Amniotic stem cell (primary cell): ENCODE results near the gene SENP2.
A peak's percentile ranks its signal among the peaks of the same experiment; 100 is the strongest.
"Not testable (repeated sequence)": the region's sequence is repeated elsewhere in the genome, so short reads cannot be mapped to it uniquely, and the experiment has no call there.

ENCODE experiments used
- DNase-seq: peaks from one replicate; lab custom pipeline; 2025; lab: John Stamatoyannopoulos, UW

Gene SENP2

DNA sequence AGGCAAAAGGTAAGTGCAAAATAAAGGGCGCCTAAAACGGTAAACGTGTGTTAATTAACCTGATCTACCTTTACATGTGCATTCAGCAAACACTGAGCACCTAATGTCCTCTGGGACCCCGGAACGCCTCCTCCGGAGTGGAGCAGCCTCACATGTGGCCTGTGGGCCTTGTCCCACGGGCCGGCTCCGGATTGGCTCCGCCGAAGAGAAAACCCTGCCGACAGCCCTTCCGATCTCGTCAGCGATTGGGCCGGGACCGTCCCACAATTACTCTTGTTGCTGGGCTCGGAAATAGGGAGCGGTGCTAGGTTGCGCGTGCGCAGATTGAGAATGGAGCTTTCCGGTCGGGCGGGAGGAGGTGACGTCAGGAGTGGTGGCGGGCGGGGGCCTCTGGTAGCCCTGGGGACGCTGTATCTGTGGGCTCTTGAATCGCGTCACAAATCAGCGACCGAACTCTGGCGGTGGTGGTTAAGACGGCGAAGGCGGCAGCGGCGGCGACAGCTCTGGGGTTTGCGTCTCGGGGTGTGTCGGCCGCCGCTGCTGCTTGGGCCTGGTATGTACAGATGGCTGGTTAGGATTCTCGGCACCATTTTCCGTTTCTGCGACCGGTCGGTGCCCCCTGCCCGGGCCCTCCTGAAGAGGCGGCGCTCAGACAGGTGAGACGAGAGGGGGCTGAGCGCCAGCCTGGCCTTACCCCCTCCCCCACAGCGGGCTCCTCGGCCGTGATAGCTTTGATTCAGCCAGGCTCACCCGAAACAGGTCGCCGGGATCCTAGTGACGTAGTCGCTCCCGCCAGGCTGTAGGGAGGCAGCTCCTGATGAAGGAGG is at the start of gene SENP2:
SENP2 (plus strand) TSS at position 437 of the 827 bp plus-strand sequence; CDS start at position 556, 119 bp downstream.
- DNase-seq: peak; percentile 99

DNA sequence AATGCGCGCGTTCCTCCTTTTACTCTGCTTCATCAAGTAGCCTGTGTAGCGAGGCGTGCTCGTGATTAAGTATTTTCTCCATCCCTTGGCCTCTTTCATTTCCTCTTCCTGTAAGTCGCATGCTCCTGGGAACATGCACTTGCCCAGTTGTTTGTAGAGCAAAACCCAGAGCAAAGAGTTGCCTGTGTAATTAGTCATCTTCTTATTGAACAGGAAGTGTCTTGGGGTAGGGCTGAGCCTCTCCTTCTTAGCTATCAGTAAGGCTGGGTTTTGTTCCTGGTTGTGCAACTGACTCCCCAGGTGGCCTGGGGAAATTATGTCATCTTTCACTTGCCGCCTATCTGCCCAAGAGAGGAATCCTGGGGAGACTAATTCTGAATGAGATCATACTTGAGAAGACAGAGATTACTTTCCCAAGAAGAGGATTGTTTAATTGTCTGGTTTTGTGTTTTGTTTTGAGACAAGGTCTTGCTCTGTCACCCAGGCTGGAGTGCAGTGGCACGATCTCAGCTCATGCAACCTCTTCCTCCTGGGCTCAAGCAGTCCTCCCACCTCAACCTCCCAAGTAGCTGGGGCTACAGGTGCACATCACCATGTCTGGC is 48.6 kb upstream of the SENP2 start:
- DNase-seq: no peak

DNA sequence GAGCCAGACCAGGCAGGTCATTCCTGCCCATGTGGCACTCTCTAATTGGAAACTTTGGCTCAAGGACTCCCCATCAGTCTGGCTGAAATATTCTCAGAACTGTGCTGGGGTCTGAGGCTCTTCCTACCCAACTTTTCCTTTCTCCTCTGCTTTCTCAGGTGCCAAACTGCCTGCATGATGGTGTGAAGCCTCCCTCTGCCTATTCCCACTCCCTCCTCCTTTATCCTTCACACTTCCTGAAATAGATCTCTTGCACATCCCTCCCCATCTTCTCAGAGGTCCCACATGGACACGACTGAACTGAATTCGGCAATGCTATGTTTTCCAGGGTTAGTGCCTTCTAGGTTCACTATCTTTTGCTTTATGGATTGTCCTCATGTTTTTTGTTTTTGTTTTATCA is 46.2 kb upstream of the SENP2 start:
- no peak for DNase-seq

DNA sequence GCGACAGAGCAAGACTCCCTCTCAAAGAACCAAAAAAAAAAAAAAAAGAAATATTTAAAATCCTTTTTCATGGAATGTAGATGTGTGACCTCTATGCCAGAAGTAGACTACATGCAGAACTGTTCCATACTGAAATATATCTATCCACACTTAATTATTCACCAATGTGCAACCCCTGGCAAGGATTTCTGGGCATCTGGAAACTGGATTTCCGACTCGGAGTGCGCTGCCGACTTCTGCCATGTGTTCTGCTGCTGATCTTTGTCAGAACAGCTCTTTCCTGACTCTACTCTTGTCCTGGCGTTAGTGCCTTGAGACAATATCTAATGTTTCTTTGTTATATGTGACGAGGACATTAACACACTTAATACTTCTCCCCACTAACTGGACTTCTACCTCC is 45.4 kb upstream of the SENP2 start:
- DNase-seq: no peak

DNA sequence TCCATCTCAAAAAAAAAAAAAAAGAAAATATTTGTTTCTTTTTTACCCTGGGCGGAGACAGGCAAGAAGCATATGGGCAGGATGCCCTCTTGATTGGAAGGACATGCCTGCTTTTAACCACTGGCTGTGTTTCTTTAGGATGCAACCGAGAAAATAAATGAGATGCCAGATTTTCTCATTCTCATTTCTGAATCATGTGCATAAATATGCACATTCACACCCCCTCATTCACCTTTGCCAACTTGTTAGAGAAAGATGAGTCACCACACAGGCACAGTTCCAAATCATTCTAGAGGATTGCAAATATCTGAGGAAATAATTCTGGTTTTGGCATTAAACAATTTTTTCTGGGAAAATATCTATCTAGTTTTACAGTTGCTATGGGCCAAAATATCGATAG is 37.0 kb upstream of the SENP2 start:
- peak; percentile 77 for DNase-seq

DNA sequence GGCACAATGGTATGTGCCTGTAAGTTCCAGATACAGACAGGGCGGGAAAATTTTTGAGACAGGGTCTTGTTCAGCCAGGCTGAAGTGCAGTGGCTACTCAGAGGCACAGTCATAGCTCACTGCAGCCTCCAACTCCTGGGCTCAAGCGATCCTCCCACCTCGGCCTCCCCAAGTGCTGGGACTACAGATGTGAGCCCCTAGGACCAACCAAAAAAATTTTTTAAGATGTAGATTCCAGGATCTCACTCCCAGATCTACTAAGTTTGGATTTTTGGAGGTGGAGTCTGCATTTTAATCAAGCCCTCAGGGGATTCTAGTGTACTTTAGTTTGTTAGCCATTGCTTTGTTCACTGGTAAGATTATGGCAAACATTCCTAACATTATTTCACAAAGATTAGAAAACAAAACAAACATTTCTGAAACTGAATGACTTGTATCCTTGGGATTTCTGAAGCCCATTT is 36.4 kb upstream of the SENP2 start:
- no peak for DNase-seq

DNA sequence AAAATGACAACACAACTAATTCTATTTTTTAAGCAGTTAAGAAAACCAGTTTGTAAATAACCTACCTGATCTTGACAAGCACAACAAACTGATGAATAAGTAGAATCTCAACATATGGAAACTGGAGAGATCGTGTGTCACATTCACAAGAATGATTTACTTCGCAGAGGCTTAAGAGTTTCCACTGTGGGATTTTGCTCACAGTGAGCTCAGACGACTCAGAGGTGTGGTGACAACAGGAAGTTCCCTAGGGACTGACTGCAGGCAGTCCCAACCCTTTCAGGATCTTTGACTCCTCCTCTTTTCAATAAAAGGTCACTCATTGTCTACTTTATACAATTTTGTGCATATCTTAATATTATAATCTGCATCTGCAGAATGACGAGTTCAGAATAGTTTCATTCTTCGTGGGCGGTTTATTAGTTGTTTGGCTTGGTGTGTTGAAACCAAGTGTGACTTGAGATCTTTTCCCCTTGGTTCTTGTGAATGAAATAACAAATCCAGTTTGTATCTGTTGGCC is 33.7 kb upstream of the SENP2 start, which contains the start of gene LIPH:
LIPH (minus strand) TSS at position 231 of the 520 bp plus-strand sequence; CDS start at position 114, 117 bp downstream.
- no peak for DNase-seq

DNA sequence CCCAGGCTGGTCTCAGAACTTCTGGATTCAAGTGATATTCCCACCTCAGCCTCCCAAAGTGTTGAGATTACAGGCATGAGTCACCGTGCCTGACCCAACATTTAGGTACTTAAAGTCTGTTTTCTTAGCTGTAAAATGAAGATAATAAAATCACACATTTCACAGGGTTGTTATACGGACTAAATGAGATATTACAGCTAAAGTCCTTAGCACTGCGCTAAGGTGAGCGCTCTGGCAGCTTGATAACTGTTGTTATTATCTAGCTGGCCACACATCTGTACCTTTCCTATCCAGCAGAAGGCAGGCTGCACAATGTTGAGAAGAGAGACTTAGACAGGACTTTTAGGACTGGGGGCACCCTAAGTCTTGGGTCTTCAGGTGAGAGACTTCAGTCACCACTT is 31.0 kb upstream of the SENP2 start:
- DNase-seq: no peak

DNA sequence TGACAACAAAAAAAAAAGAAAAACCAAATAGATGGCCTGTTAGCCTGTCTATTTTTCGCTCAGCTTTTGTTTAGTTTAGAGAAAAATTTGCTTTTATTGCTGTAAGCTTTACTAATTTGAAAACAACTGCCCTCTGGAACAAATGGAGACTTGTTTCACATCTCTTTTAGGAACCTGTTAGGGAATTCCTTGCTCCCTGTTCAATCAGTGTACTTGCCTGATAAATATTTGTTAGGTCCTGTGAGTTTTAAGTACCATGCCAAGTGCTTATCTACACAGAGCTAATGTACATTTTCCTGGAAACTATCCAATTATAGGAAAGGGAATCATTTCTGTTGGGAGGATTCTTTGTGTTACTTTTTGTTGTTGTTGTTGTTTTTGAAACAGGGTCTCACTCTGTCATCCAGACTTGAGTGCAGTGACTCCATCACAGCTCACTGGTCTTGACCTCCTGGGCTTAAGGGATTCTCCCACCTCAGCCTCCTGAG is 30.2 kb upstream of the SENP2 start:
- no peak for DNase-seq

DNA sequence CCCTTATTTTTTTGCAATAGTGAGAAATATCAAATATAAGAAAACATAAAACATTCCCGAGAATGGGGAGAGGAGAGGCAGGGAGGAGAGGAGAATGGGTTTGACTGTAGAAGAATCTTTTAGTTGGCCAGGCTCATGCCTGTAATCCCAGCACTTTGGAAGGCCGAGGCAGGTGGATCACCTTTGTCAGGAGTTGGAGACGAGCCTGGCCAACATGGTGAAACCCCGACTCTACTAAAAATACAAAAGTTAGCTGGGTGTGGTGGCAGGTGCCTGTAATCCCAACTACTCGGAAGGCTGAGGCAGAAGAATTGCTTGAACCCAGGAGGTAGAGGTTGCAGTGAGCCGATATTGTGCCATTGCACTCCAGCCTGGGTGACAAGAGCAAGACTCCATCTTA is 29.5 kb upstream of the SENP2 start:
- DNase-seq: not testable (repeated sequence)

DNA sequence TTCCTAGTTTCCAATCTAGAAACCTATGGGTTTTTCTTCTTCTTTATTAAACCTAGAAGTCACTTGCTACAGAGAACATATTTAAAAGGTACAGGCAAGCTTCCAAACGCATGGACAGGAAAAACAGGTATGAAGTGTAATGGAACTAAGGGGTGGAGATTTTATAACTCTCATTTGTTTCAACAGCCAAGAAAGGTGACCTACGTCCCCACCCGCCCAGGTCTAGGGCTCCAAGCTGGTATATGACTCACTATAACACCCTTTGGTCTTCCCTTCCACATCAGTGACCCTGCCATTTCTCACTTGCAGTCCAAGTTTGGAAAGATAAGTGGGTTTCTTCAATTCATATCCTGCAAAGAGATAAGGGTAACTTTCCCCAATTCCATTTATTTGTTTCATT is 27.7 kb upstream of the SENP2 start:
- DNase-seq: no peak

DNA sequence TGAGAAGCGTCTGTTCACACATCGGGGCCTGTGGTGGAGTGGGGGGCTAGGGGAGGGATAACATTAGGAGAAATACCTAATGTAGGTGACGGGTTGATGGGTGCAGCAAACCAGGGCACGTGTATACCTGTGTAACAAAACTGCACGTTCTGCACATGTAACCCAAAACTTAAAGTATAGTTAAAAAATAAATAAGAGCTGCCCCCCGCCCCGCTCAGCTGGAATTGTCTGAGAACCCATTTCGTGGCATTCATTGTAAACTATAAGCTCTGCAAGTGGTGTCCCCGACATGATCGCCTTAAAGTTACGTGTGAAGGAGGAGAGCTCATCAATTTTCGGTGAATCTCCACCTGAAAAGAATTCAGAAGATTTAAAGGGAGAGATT is 26.4 kb upstream of the SENP2 start:
- no peak for DNase-seq

DNA sequence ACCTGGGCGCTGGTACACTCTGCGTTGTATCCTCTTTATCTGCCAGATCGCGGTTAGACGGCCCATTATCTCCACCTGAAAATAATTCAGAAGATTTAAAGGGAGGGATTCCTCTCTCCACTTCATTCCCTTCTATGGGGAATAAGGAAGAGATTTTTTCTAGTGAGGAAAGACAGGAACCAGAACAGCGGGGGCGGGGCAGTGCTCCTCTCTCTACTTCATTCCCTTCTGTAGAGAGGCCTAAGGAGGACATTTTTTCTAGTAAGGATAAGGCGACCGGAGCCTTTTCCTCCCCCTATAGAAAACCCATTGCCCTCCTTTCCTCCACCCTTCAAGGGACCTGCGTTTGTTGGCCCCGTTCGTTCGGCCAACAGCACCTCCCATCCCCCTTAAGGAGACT is 25.4 kb upstream of the SENP2 start:
- DNase-seq: no peak

DNA sequence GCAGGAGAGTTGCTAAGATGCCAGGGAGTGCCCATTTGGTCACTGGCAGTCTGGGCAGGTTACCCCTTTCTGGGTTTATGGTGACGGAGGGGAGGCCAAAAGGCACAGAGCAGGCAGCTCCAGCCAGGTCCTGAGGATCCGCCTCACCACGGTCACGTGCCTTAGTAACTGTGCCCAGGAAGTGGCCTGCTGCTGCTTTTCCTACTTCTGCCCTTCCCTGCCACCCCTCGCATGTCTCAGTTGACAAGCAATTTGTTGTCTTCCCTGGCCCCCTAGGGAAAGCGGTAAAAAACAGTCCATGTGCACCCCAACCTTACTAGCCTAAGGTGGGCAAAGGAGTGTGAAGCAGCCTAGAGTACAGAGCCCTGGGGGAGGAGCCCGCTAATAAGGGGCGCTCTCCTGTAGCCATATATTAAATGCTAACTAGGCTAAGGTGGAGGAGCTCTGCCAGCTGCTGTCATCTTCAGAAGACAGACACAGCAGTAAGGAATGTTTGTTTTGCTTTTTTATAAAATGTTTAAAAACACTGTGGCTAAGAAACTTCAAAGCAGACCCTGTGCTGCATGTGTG is 24.6 kb upstream of the SENP2 start:
- DNase-seq: no peak

DNA sequence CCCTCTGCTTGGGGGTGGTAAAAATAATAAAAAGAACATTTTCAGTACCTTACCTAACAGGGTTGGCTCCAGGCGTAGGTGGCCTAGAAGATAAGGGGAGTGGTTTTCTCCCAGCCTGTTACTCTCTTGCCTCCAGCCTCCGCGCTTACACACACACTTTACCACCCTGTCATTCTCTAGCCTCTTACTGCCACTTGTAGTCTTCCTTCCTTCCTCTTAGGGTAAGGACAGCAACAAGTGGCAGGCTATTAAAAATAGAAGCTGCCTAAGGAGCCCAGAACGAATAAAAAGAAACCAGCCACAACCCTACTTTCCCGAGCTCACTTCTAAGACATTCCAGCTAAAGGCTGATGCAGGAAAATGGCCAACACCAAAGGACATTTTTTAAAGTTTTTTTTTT is 24.1 kb upstream of the SENP2 start:
- DNase-seq: no peak

DNA sequence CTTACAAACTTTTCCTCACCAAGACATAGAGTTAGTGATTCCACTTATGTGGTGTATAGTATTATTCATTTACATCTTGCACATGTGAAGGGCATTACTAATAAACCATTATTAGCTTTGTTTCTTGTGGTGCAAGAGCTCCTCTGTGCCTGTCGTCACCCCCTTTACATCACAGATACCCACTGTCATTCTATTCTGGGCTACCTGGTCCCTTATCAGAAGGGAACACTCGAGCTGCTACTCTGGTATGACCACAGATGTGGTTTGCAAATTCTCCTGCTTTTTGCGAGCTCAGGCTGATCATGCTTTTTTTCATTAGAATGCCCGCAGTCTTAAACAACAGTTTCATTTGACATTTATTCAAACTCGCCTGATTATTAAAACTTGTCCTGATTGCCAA is 13.9 kb upstream of the SENP2 start:
- DNase-seq: no peak

DNA sequence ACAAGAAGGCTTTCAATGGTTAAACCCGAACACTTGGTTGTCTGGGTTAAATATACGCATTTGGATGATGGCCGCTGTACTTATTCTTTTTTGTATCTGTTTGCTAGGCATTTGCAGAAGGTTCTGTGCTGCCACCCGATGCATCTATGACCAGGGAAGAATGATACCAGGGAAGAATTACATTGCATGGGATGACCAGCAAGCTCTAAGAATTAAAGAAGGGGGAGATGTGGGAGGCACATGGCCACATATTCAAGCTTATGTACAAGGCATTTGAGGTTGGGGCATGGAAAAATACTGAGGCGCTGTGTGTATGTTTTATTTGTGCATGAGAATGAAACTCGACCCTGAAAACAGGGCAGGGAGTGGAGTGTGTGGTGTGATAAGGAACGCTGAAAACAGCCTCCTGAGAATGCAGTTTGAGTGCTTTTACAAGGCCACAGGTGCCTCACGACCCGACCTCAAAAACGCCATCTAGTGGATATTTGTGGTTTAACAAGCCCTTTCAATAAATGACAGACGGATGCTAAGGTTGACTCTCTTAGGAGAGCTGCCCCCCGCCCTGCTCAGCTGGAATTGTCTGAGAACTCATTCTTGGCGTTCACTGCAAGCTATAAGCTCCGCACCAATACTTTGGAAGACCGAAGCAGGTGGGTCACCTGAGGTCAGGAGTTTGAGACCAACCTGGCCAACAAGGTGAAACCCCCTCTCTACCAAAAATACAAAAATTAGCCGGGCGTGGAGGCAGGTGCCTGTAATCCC is 10.8 kb upstream of the SENP2 start:
- DNase-seq: not testable (repeated sequence)

DNA sequence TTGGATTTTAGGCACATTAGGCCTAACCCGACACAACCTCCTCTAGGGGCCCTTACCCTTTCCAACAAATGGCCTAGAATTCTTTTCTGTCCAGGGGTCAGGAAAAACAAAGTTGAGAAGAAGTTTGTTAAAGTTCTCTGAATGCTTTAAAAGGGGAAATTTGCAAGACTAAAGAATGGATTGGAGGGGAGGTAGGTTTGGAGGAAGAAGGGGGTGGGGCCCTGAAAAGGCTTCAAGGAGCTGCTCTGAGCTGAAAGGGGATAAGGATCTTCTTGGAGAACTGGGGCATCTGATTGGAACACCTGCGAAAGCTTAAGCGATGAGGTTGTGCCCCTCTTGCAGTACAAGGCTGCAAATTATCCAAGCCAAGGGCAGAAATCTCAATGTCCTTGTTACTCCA is 3.9 kb upstream of the SENP2 start:
- DNase-seq: no peak

DNA sequence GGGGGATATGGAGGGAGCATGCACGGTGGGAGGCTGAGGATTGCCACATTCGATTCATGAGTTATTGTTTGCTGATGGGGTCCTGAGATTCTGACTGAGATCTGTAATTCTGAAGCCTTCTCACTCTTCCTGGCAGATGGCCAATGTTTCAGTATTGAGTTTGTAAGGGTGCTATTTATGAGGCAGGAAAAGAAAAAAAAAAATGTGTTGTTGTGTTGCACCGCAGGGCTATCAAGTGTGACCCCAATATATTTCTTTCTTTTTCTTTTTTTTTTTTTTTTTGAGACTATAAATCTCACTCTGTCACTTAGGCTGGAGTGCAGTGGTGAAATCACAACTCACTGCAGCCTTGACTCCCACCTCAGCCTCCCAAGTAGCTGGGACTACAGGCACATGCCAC is 3.2 kb upstream of the SENP2 start:
- DNase-seq: no peak

DNA sequence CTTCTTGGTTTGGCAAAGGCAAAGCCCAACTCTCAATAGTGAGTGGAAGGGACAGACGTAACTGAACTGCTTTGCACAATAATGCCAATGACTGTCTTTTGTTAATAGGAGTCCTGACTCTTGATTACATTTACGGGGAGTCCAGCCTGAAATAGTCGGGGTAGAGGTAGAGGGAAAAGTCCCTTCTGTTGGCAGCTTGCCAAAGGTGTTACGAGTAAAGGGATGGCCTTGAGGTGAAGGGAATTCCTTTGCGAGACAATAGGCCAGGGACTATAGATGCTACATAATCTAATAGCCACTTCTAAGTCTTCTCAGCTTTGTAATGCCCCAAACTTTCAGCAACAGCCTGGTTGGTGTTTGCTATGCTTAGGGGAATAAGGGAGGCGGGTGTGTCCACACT is 2.2 kb upstream of the SENP2 start:
- DNase-seq: no peak

DNA sequence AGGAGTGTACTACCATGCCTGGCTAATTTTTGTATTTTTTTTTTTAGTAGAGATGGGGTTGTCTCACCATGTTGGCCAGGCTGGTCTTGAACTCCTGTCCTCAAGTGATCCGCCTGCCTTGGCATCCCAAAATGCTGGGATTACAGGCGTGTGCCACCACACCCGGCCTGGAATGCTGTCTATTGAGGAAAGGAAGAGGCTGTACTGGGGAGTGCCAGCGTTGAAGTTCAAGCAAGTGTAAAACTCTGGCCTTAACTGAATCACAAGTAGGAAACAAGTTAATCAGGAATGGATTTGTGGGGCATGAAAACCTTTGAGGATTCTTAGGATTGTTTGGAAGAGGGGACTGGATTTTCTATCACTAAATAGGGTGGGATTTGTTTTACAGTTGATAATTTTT is 1.4 kb upstream of the SENP2 start:
- no peak for DNase-seq

DNA sequence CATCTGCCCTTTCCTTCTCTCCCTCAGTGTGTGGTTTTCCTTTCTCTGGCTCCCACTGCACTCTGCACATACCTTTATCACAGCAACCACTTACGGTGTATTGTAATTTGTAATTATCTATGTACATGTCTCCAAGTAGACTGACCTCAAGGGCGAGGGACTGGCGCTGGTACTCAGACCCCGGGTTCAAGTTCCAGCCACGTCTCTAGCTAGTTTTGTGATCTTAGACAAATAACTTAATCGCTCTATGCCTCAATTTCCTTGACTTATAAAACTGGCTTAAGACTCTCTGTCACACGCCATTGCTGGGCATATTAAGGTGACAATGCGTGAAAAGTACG is 607 bp upstream of the SENP2 start:
- DNase-seq: no peak
